GM15510 (cell line): Measurements from ENCODE around the gene TPPP3.

Source experiments
- POLR2A ChIP-seq: IDR thresholded peaks from 3 replicates; pipeline ENCODE4 v1.6.1; 2011; ENCODE audit warnings: borderline replicate concordance; ENCODE audit not compliant: insufficient read length; ENCODE audit errors: extremely low read depth

The TPPP3 gene

DNA sequence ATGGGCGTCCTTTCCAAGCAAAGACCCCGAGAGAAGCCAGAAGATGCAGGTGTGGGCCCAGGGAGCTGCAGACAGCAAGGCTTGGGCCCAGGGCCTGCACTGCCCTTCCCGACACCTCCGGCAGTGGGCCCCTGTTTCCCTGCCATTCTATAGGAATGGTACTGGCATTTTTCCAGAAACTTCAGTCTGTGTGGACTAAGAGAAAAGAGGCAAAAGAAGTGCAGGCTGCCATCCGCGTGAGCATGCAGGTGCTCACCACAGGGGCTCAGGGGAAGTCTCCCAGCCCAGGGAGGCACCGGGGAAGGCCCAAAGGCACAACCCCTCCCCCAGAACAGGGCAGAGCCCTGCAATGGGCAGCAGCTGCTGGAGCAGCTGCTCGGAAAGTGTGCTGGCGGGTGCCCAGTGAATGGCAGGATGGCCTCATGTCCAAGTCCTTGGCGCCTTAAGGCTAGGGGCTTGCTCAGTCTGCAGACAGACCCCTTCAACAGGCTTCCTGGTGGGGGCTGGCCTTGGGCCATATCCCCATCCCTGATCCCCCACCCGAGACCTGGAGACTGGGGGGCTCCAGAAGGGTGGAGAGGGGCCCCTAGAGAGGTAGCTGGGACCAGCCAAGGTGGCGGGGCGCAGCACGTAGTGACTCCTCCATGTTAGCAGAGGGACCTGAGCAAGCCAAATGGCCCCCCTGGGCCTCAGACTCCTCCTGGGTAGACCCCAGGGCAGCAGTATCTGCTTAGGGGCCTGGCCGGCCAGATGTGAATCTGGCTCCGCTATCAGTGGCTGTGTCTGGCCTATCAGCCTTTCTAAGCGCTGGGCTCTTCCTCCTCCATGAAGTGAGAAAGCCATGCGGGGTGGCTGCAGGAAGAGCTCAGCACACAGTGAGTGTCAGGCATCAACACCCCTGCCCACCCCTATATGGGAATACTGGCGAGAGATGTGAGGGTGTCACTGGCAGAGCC, 6.7 kb upstream of the TPPP3 start:
- no peak for TF ChIP-seq POLR2A

DNA sequence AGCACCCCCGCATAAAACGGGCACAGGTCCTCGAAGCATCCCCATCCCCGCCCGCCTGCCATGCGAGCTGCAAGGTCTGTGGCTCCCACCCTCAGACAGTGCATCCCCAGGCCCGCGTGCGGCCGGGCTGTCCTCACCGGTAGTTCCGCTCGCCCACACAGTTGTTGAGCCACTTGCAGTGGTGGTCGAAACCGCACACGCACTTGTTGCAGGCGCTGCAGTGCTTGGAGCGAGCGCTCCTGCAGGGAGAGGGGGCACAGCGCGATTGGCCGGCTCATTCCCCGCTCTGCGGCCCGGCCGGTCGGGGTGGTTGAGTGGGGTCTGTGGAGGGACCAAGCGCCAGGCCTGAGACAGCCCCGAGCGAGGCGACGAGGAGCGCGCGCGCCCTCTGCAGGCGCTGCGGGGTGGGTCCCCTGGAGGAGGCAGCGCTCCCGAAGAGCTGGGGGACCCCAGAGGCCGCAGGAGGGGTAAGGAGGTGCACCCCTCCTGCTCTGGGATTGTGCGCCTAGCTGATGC, 6.0 kb upstream of the TPPP3 start:
- no peak for TF ChIP-seq POLR2A

- TF ChIP-seq POLR2A: no peak
Observed at GRCh38 chr16:67398546-67399217, 5.4 kb upstream of the TPPP3 start.

GRCh38 chr16:67397812-67398545, 4.7 kb upstream of the TPPP3 start:
- TF ChIP-seq POLR2A: no peak

GRCh38 chr16:67397036-67397801, 3.9 kb upstream of the TPPP3 start:
- TF ChIP-seq POLR2A: no peak

GRCh38 chr16:67396159-67397035, 3.1 kb upstream of the TPPP3 start:
- no peak for TF ChIP-seq POLR2A

- TF ChIP-seq POLR2A: no peak
Observed at GRCh38 chr16:67395458-67396158, 2.3 kb upstream of the TPPP3 start.

- no peak for TF ChIP-seq POLR2A
Observed at GRCh38 chr16:67395105-67395457, 1.8 kb upstream of the TPPP3 start.

- no peak for TF ChIP-seq POLR2A
Observed at GRCh38 chr16:67394155-67395104, 1.1 kb upstream of the TPPP3 start.

DNA sequence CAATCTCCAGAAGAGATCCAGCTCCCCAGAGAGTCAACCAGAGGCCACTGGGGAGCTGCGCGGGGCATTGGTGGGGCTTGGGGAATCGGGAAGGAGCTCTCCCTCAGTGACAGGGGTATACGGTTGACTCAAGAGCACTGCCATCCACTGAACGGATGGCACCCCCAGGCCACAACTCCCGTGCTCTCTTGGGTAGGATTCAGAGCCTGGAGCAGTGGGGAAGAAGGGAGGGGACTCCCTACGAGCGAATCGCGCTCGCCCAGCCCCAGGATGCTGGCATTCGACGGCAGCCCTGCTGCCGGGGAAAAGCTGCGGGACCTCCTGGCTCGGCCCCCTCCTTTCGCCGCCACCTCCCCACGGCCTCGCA, 473 bp upstream of the TPPP3 start:
- no peak for TF ChIP-seq POLR2A

GRCh38 chr16:67392301-67393059, 818 bp downstream of the TPPP3 start:
- TF ChIP-seq POLR2A: no peak

- TF ChIP-seq POLR2A: no peak
Observed at GRCh38 chr16:67391424-67392300, 1.6 kb downstream of the TPPP3 start.
